Chondrocyte (in vitro differentiated cells): Measurements from ENCODE around the gene SRCIN1. TPM values are rescaled to one million over a fixed set of nuclear protein-coding genes. Genes with fewer than 3 reads are reported as not detected.

Experiments
- DNase-seq: peaks from one replicate; pipeline ENCODE4 v3.0.0; 2021; ENCODE audit warnings: mixed read lengths, low spot score
- H3K27ac Mint-ChIP-seq: one replicate; pipeline ENCODE4 v1.8.0; 2021; ENCODE audit warnings: mild to moderate bottlenecking, moderate library complexity, mixed read lengths; ENCODE audit not compliant: unreplicated experiment
- H3K27me3 Mint-ChIP-seq: 2 replicates; pipeline ENCODE4 v1.8.0; 2021; ENCODE audit warnings: low read depth, mixed read lengths
- H3K36me3 Mint-ChIP-seq: 2 replicates; pipeline ENCODE4 v1.8.0; 2021; ENCODE audit warnings: low read depth, mixed read lengths
- H3K4me1 Mint-ChIP-seq: 2 replicates; pipeline ENCODE4 v1.8.0; 2021; ENCODE audit warnings: low read depth, mild to moderate bottlenecking, mixed read lengths
- H3K4me3 Mint-ChIP-seq: one replicate; pipeline ENCODE4 v1.8.0; 2021; ENCODE audit warnings: mild to moderate bottlenecking, moderate library complexity, mixed read lengths; ENCODE audit not compliant: unreplicated experiment
- H3K9me3 Mint-ChIP-seq: 2 replicates; pipeline ENCODE4 v1.8.0; 2021; ENCODE audit warnings: low read depth, mixed read lengths
- CTCF ChIP-seq: fragments of 200-600 bp; sonication (generic); IDR thresholded peaks from 2 replicates; pipeline ENCODE4 v1.5.0; 2021; ENCODE audit warnings: antibody characterized with exemption, mild to moderate bottlenecking, moderate library complexity
- total RNA-seq: library from RNA; stranded (reverse); gene quantifications from 3 replicates; pipeline ENCODE4 v1.2.1, GENCODE V29; 2021

The SRCIN1 gene
- total RNA-seq, 1 donor from 2014 or later, result 0.30 TPM

- TF ChIP-seq CTCF, result no peak
- DNase-seq, result no peak
- Mint-ChIP-seq H3K4me1 (no peaks in the 10 kb centered on the region), H3K36me3 (peaks cover 1% of the 10 kb centered on the region), H3K27ac (no peak overlapping the region), H3K9me3 (no peaks in the 10 kb centered on the region), H3K4me3 (no peak overlapping the region), H3K27me3 (peaks cover 17% of the 10 kb centered on the region)
Observed at GRCh38 chr17:38542286-38542685, 63.5 kb downstream of the SRCIN1 start.

- H3K27ac Mint-ChIP-seq, result no peak overlapping the region
- H3K4me3 Mint-ChIP-seq, result no peak overlapping the region
- H3K36me3 Mint-ChIP-seq, result peaks cover 1% of the 10 kb centered on the region
- TF ChIP-seq CTCF, result no peak
- H3K9me3 Mint-ChIP-seq, result no peaks in the 10 kb centered on the region
- H3K4me1 Mint-ChIP-seq, result no peaks in the 10 kb centered on the region
- DNase-seq, result no peak
- peaks cover 18% of the 10 kb centered on the region for H3K27me3 Mint-ChIP-seq
Observed at GRCh38 chr17:38541281-38541680, 64.5 kb downstream of the SRCIN1 start.

DNA sequence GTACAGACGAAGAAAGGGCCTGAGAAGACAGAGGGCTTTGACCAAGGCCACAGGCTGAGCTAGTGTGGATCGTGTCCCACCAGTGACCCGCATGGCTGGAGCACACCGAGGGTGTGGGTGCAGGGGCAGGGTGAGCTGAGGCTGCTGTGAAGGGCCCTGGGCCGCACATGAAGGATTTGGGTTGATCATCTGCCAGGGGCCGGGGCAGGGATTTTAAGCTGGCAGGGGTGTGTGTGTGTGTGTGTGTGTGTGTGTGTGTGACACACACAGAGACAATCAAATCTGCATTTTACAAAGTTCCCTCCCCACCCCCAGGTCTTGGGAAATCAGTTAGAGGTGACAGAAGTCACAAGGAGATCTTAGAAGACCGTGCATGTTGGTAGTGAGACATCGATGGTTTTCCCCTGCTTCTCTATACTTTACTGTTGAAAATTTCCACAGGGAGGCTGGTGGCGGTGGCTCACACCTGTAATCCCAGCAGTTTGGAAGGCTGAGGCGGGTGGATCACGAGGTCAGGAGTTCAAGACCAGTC lies 65.2 kb downstream of the SRCIN1 start:
- peaks cover 1% of the 10 kb centered on the region for H3K36me3 Mint-ChIP-seq
- no peak for DNase-seq
- H3K27ac Mint-ChIP-seq, result no peak overlapping the region
- no peak overlapping the region for H3K4me3 Mint-ChIP-seq
- H3K9me3 Mint-ChIP-seq, result no peaks in the 10 kb centered on the region
- H3K27me3 Mint-ChIP-seq, result peaks cover 25% of the 10 kb centered on the region
- TF ChIP-seq CTCF, result no peak
- H3K4me1 Mint-ChIP-seq, result no peaks in the 10 kb centered on the region

DNA sequence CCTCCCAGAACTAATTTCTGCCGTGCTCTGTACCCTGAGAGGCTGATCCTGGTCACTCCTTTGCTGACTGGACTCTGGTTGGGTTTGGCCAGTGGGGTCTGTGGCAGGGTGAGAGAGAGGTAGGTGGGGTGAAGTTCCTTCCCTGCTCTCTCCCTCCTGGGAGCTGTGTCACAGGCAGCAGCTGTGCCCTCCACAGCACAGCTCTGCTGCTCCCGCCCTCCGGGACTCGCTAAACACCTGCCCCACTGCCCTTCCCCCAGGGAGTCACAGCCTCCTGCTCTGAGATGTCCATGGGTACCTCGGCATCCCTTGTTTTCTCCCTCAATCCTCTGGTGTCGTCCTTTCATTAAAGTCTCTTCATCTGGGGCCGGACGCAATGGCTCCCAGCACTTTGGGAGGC lies 66.4 kb downstream of the SRCIN1 start:
- Mint-ChIP-seq H3K4me1 (no peaks in the 10 kb centered on the region), H3K36me3 (peaks cover 1% of the 10 kb centered on the region), H3K27ac (no peak overlapping the region), H3K27me3 (peaks cover 27% of the 10 kb centered on the region), H3K4me3 (no peak overlapping the region), H3K9me3 (no peaks in the 10 kb centered on the region)
- no peak for DNase-seq
- TF ChIP-seq CTCF, result no peak

DNA sequence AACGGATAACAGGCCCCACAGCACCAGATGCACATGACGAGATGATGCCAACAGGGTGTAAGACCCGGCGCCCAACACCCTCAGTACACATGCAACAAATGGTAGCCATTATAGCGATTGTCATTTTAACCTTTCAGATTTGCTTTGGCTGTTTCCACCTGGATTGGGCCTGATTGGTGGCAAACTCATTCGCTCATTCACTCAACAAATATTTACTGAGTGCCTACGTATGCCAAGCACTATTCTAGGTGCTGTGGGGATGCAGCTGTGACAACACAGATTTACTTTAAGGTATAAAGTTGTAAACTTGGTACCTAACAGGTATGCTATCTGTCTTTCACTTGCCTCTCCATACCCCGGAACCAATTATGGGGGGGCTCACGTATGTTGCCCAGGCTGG lies 66.8 kb downstream of the SRCIN1 start:
- no peak overlapping the region for H3K27ac Mint-ChIP-seq
- peaks cover 1% of the 10 kb centered on the region for H3K36me3 Mint-ChIP-seq
- H3K9me3 Mint-ChIP-seq, result no peaks in the 10 kb centered on the region
- no peaks in the 10 kb centered on the region for H3K4me1 Mint-ChIP-seq
- no peak overlapping the region for H3K4me3 Mint-ChIP-seq
- H3K27me3 Mint-ChIP-seq, result peaks cover 32% of the 10 kb centered on the region
- no peak for TF ChIP-seq CTCF
- DNase-seq, result no peak
